Measurements from ENCODE around the gene ATRIP.

ATRIP gene

DNA sequence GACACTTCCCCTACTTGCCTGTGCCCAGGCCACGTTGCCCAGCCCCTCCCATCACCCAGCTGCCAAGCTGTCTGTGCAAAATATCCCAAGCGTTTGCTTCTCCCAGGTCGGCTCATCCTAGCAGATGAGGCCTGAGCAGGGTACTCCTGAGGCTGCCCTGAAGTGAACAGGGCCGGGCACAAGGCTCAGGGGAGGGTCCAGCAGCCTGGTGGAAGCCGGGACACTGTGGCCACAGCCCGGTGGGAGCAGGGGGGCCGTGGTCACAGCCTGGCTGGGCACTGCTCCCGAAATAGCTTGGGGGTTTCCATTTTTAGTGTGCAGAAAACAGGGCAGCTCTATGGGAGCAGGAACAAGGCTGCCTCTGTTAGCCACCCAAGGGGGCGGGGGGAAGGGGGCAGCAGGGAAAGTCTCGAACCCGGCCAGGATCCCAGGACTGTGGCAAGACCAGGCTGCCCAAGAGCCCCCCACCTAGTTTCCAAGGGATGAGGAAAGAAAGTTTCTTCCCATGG is 20.1 kb upstream of the ATRIP start:
- Histone ChIP-seq H3K9me3 (ENCODE audit: low read depth, low read length) (no peaks in the 10 kb centered on the region), H3K4me3 (no peak overlapping the region), H3K9ac (ENCODE audit: insufficient read length) (no peak overlapping the region), H3K36me3 (ENCODE audit: insufficient read depth, low read length) (no peaks in the 10 kb centered on the region), H3K27ac (no peak overlapping the region)
- DNase-seq (ENCODE audit: low read depth, low spot score) = no peak
- TF ChIP-seq POLR2AphosphoS5 (IDR thresholded peaks at IDR 0.05; ENCODE audit: borderline replicate concordance, low read depth, low read length) (no peak), EZH2 (IDR thresholded peaks at IDR 0.05) (no peak), FOXP2 (optimal IDR thresholded peaks at IDR 0.05; ENCODE audit: control extremely low read depth, extremely low read length, insufficient read depth) (no peak)

DNA sequence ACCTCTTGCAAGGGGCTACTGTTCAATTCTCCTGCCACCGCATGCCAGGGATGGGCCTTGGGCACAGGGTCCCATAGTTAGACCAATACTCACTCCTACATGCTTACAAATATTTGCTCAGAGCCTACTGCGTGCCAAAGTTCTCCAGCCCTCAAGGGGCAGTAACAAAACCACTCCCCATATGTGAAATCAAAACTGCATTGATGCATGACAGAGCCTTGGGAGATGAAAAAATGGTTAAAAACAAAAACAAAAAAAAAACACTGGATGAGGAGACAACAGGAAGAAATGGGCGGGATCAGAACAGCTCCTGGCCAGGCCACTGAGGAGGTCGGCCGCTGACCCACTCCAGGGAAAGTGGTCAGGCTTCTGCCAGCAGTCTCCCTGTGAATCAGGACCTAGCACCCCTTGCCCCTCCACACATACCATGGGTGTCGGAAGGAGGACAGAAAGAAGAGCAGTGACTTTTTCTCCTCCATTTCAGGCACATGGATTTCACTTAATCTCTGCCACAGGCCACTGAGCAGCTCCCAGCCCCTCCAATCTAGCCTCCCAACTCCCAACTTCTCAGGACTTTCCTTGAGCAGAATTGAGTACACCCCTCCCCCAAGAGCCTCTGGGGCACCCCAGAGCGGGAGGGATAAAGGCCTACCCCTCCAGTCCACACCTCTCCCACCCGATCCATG is 19.4 kb upstream of the ATRIP start:
- Histone ChIP-seq H3K9me3 (ENCODE audit: low read depth, low read length) (no peaks in the 10 kb centered on the region), H3K9ac (ENCODE audit: insufficient read length) (no peak overlapping the region), H3K4me3 (no peak overlapping the region), H3K27ac (no peak overlapping the region), H3K36me3 (ENCODE audit: insufficient read depth, low read length) (no peaks in the 10 kb centered on the region)
- DNase-seq (ENCODE audit: low read depth, low spot score) = no peak
- TF ChIP-seq EZH2 (IDR thresholded peaks at IDR 0.05) (no peak), FOXP2 (optimal IDR thresholded peaks at IDR 0.05; ENCODE audit: control extremely low read depth, extremely low read length, insufficient read depth) (no peak), POLR2AphosphoS5 (IDR thresholded peaks at IDR 0.05; ENCODE audit: borderline replicate concordance, low read depth, low read length) (no peak)

DNA sequence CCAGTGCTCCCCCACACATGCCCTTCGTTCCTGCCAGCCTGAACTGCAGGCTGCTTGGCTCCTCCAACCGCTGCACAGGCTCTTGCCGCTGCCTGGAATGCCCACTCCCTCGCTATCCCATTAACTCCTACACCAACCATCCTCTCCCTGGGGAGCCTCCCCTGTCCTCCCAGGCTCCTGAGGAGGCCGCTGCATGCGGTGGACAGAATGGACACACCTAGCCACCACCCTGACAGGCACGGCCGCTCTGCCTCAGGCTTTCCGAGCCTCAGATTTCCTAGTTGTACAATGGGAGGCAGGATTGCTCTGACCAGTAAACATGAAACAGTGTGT is 18.9 kb upstream of the ATRIP start:
- no peak overlapping the region for H3K27ac ChIP-seq

GRCh38 chr3:48428088-48428571 is 18.4 kb upstream of the ATRIP start:
- no peak for DNase-seq (ENCODE audit: low read depth, low spot score)
- H3K9me3 ChIP-seq (ENCODE audit: low read depth, low read length) = no peaks in the 10 kb centered on the region
- H3K36me3 ChIP-seq (ENCODE audit: insufficient read depth, low read length) = no peaks in the 10 kb centered on the region
- no peak overlapping the region for H3K27ac ChIP-seq
- H3K4me3 ChIP-seq = peak overlapping the region; percentile 74
- TF ChIP-seq POLR2AphosphoS5 (IDR thresholded peaks at IDR 0.05; ENCODE audit: borderline replicate concordance, low read depth, low read length) (no peak), EZH2 (IDR thresholded peaks at IDR 0.05) (no peak), FOXP2 (optimal IDR thresholded peaks at IDR 0.05; ENCODE audit: control extremely low read depth, extremely low read length, insufficient read depth) (no peak)
- no peak overlapping the region for H3K9ac ChIP-seq (ENCODE audit: insufficient read length)

More for the DNA sequence above, 18.9 kb upstream of the ATRIP start:
- H3K9me3 ChIP-seq (ENCODE audit: low read depth, low read length) = no peaks in the 10 kb centered on the region
- TF ChIP-seq POLR2AphosphoS5 (IDR thresholded peaks at IDR 0.05; ENCODE audit: borderline replicate concordance, low read depth, low read length) = no peak
- no peak for TF ChIP-seq FOXP2 (optimal IDR thresholded peaks at IDR 0.05; ENCODE audit: control extremely low read depth, extremely low read length, insufficient read depth)
- H3K36me3 ChIP-seq (ENCODE audit: insufficient read depth, low read length) = no peaks in the 10 kb centered on the region
- H3K9ac ChIP-seq (ENCODE audit: insufficient read length) = no peak overlapping the region
- DNase-seq (ENCODE audit: low read depth, low spot score) = no peak
- no peak overlapping the region for H3K4me3 ChIP-seq

DNA sequence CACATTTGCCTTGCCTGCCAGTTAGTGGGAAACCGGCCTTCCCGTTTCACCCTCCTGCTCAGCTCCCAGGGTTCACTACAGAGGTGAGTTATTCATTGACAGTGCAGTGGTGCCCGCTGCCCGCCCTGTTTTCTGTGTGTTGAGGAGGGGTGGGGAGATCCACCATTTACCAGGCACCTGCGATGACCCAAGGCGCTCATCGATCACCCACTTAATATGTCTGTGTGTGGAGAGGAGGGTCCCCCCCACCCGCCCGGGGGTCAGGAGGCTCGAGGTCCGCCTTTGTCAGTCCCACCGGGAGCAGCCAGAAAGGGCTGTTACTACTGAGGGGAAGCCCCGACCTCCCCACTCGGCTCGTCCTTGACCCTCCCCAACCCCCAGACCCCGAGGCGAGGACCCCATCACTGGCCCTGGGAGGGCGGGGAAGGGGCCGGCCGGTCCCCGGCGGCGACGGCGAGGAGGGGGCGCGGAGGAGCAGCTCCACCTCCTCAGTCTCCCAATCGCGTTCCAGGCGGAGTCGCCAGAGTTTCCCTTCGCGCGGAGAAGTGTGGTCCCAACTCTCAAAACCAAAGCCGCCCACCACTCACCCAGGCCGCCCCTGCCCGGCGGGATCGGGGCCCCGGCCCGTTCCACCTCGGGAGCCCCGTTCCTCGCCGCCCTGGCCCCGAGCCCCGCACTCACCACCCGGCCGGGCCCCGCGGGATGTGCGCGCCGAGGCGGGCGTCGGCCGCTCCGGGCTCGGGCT is 17.8 kb upstream of the ATRIP start:
- peak overlapping the region; percentile 69 for H3K9ac ChIP-seq (ENCODE audit: insufficient read length)
- H3K4me3 ChIP-seq = peak overlapping the region; percentile 74
- no peak for DNase-seq (ENCODE audit: low read depth, low spot score)
- no peak overlapping the region for H3K27ac ChIP-seq
- no peaks in the 10 kb centered on the region for H3K9me3 ChIP-seq (ENCODE audit: low read depth, low read length)
- H3K36me3 ChIP-seq (ENCODE audit: insufficient read depth, low read length) = no peaks in the 10 kb centered on the region; the same call in 1 of the 2 replicates
- TF ChIP-seq FOXP2 (optimal IDR thresholded peaks at IDR 0.05; ENCODE audit: control extremely low read depth, extremely low read length, insufficient read depth) = no peak
- TF ChIP-seq EZH2 (IDR thresholded peaks at IDR 0.05) = no peak
- TF ChIP-seq POLR2AphosphoS5 (IDR thresholded peaks at IDR 0.05; ENCODE audit: borderline replicate concordance, low read depth, low read length) = peak; percentile 57; the same call in 1 of the 2 replicates

GRCh38 chr3:48429317-48429959 is 17.1 kb upstream of the ATRIP start:
- no peak for DNase-seq (ENCODE audit: low read depth, low spot score)
- H3K27ac ChIP-seq = no peak overlapping the region
- peak overlapping the region; percentile 69 for H3K9ac ChIP-seq (ENCODE audit: insufficient read length)
- H3K4me3 ChIP-seq = peak overlapping the region; percentile 74
- H3K9me3 ChIP-seq (ENCODE audit: low read depth, low read length) = no peaks in the 10 kb centered on the region
- H3K36me3 ChIP-seq (ENCODE audit: insufficient read depth, low read length) = no peaks in the 10 kb centered on the region; the same call in 1 of the 2 replicates
- no peak for TF ChIP-seq FOXP2 (optimal IDR thresholded peaks at IDR 0.05; ENCODE audit: control extremely low read depth, extremely low read length, insufficient read depth)
- no peak for TF ChIP-seq POLR2AphosphoS5 (IDR thresholded peaks at IDR 0.05; ENCODE audit: borderline replicate concordance, low read depth, low read length)
- no peak for TF ChIP-seq EZH2 (IDR thresholded peaks at IDR 0.05)

DNA sequence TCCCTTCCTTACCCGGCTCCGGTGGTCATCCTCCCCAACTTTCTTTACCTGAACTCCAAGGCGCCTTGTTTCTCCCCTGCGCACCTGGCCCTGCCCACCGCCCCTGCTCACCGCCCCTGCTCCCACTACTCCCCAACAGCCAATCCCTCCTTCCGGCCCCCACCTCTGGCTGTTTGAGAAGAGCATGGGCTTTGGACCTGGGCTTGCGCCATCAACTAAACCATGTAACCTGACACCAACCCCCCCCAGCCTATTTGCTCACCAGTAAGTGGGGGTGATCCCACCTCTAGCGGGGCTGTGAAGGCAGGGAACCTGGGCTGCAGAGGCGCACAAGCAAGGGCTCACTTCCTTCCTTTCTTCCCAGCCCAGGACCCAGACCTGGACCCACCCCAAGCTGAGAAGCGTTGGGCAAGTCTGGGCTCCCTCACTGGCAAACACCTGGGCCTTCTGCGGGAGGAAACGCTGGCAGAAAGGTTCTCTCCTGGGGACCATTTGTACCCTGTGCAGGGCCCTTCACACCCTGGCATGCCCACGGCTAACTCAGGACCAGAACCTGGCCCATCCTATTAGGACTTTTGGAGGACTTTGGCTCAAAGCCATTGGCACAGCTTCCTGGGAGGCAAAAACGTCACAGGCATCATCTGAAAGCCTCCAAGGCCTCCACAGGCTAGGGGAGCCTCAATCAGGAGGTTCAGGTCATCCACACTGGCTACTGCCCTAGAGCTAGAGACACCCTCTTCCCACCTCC is 16.4 kb upstream of the ATRIP start, which contains the start of gene PLXNB1:
PLXNB1 (minus strand) TSS at position 127 of the 748 bp plus-strand sequence. CDS start 5,475 bp downstream, outside the sequence.
- Histone ChIP-seq H3K36me3 (ENCODE audit: insufficient read depth, low read length) (no peaks in the 10 kb centered on the region; the same call in 1 of the 2 replicates), H3K4me3 (peak within 1 kb of the TSS; percentile 74), H3K9me3 (ENCODE audit: low read depth, low read length) (no peaks in the 10 kb centered on the region), H3K9ac (ENCODE audit: insufficient read length) (peak within 1 kb of the TSS; percentile 69), H3K27ac (no peak within 1 kb of the TSS)
- TF ChIP-seq EZH2 (IDR thresholded peaks at IDR 0.05) (no peak), POLR2AphosphoS5 (IDR thresholded peaks at IDR 0.05; ENCODE audit: borderline replicate concordance, low read depth, low read length) (0 out of 2 replicates have a peak, but pooled peaks have one; percentile 29)
- no peak for DNase-seq (ENCODE audit: low read depth, low spot score)
